Activated B cell treated with CpG ODN at 0.5 μM for 24 hours (primary cell): ENCODE results near the gene B4GALNT4. TPM values are rescaled to one million over a fixed set of nuclear protein-coding genes. Genes with fewer than 3 reads are reported as not detected.

Experiments used
- ATAC-seq: fragments of 200-7000 bp; cut with Tn5 transposase; one replicate; pipeline ENCODE4 v1.10.0; 2021; ENCODE audit warnings: low read depth, mild to moderate bottlenecking, moderate library complexity
- CTCF ChIA-PET: fragments of 350-600 bp; sonication (Branson Sonifier 250); formaldehyde crosslinking; loops from one replicate; lab custom pipeline; 2021; ENCODE audit warnings: antibody characterized with exemption; lab: Charles Lee
- POLR2A ChIA-PET: fragments of 350-600 bp; sonication (Branson Sonifier 250); formaldehyde crosslinking; loops from one replicate; lab custom pipeline; 2021; ENCODE audit warnings: antibody characterized with exemption; lab: Charles Lee
- DNase-seq: peaks from one replicate; pipeline ENCODE4 v3.0.0; 2022
- H3K27ac Mint-ChIP-seq: one replicate; pipeline ENCODE4 v1.8.0; 2020; ENCODE audit warnings: mixed read lengths
- H3K27me3 Mint-ChIP-seq: one replicate; pipeline ENCODE4 v1.8.0; 2021; ENCODE audit warnings: mixed read lengths
- H3K36me3 Mint-ChIP-seq: one replicate; pipeline ENCODE4 v1.8.0; 2021; ENCODE audit warnings: low read depth, mixed read lengths
- H3K4me1 Mint-ChIP-seq: one replicate; pipeline ENCODE4 v1.8.0; 2021; ENCODE audit warnings: mixed read lengths
- H3K4me3 Mint-ChIP-seq: one replicate; pipeline ENCODE4 v1.8.0; 2020; ENCODE audit warnings: mild to moderate bottlenecking, mixed read lengths
- H3K9me3 Mint-ChIP-seq: one replicate; pipeline ENCODE4 v1.8.0; 2020; ENCODE audit warnings: mixed read lengths
- CTCF ChIP-seq: fragments of 200-600 bp; IDR thresholded peaks from one replicate; pipeline ENCODE4 v1.8.0; 2022; ENCODE audit warnings: antibody characterized with exemption, mild to moderate bottlenecking
- intact Hi-C: fragments of 100-400 bp; cut with micrococcal nuclease; formaldehyde crosslinking; loops from one replicate; pipeline ENCODE4 v1.15.1; 2024
- total RNA-seq: library from RNA; stranded (reverse); gene quantifications from 2 replicates; pipeline ENCODE4 v1.2.3, GENCODE V29; 2022

B4GALNT4 gene
- total RNA-seq, 1 donor from 2014 or later = not detected

GRCh38 chr11:377174-377865 lies 8.0 kb downstream of the B4GALNT4 start:
- ATAC-seq = no peak
- POLR2A ChIA-PET = no interaction called here
- CTCF ChIA-PET = no interaction called here

DNA sequence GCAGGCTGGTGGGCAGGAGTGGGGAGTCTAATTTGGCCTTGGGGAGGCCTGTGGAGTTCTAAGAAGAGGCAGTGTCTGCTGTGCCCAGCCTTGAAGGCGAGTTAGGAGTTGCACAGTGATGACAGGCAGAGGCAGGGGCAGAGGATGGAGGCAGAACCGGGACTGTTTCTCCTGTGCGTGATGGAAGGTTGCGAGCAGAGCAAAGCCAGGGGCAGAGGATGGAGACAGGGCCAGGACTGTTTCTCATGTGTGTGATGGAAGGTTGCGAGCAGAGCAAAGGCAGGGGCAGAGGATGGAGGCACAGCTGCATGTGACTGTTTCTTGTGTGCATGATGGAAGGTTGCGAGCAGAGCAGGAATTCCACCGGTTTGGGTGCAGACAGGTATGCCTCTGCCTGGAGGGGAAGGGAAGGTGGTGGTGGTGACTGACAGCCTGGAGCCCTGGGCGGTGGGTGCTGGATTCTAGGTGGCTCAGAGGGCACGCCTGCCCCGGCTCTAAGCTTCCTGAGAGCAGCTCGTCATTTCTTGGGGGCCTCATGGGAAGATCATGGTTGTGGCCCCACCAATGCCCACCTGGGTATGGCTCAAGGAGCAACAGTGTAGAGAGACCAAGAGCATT lies 8.7 kb downstream of the B4GALNT4 start:
- ChIA-PET POLR2A (no interaction called here), CTCF (no interaction called here)
- Mint-ChIP-seq H3K4me1 (no peaks in the 10 kb centered on the region), H3K27ac (no peak overlapping the region), H3K27me3 (peaks cover 16% of the 10 kb centered on the region), H3K9me3 (no peaks in the 10 kb centered on the region), H3K4me3 (no peak overlapping the region), H3K36me3 (no peaks in the 10 kb centered on the region)
- DNase-seq (no peak), ATAC-seq (no peak)
- no peak for TF ChIP-seq CTCF
- intact Hi-C loops = no loop called here

More at GRCh38 chr11:377174-377865, 8.0 kb downstream of the B4GALNT4 start:
- intact Hi-C loops = no loop called here
- no peak for TF ChIP-seq CTCF
- no peak overlapping the region for H3K4me3 Mint-ChIP-seq
- H3K27ac Mint-ChIP-seq = no peak overlapping the region
- no peak for DNase-seq
- peaks cover 16% of the 10 kb centered on the region for H3K27me3 Mint-ChIP-seq
- H3K4me1 Mint-ChIP-seq = no peaks in the 10 kb centered on the region
- no peaks in the 10 kb centered on the region for H3K36me3 Mint-ChIP-seq
- H3K9me3 Mint-ChIP-seq = no peaks in the 10 kb centered on the region

GRCh38 chr11:379205-380094 lies 10.2 kb downstream of the B4GALNT4 start:
- Mint-ChIP-seq H3K4me3 (no peak overlapping the region), H3K4me1 (no peaks in the 10 kb centered on the region), H3K27ac (no peak overlapping the region), H3K9me3 (no peaks in the 10 kb centered on the region), H3K27me3 (peaks cover 18% of the 10 kb centered on the region), H3K36me3 (no peaks in the 10 kb centered on the region)
- intact Hi-C loops = no loop called here
- POLR2A ChIA-PET = no interaction called here
- no peak for DNase-seq
- CTCF ChIA-PET = no interaction called here
- no peak for TF ChIP-seq CTCF
- no peak for ATAC-seq

DNA sequence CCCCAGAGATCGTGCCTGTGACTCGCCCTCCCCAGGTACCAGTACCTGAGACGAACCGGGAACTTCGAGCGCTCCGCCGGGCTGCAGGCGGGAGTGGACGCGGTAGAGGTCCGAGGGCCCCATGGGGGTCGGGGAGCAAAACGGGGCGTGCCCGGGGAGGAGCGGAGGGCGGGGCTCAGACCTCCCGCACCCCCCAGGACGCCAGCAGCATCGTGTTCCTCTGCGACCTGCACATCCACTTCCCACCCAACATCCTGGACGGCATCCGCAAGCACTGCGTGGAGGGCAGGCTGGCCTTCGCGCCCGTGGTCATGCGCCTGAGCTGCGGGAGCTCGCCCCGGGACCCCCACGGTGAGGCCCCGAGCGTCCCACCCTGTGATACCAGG lies 10.8 kb downstream of the B4GALNT4 start:
- Mint-ChIP-seq H3K36me3 (no peaks in the 10 kb centered on the region), H3K27ac (no peak overlapping the region), H3K9me3 (no peaks in the 10 kb centered on the region), H3K27me3 (peaks cover 18% of the 10 kb centered on the region), H3K4me1 (no peaks in the 10 kb centered on the region), H3K4me3 (no peak overlapping the region)
- CTCF ChIA-PET = no interaction called here
- no peak for DNase-seq
- intact Hi-C loops = no loop called here
- POLR2A ChIA-PET = no interaction called here
- ATAC-seq = no peak
- TF ChIP-seq CTCF = no peak

- DNase-seq (no peak), ATAC-seq (no peak)
- intact Hi-C loops = no loop called here
- Mint-ChIP-seq H3K4me3 (no peak overlapping the region), H3K27me3 (peaks cover 18% of the 10 kb centered on the region), H3K9me3 (no peaks in the 10 kb centered on the region), H3K27ac (no peak overlapping the region), H3K36me3 (no peaks in the 10 kb centered on the region), H3K4me1 (no peaks in the 10 kb centered on the region)
- ChIA-PET CTCF (no interaction called here), POLR2A (no interaction called here)
- no peak for TF ChIP-seq CTCF
Observed at GRCh38 chr11:380491-380890, 11.2 kb downstream of the B4GALNT4 start.
